Endothelial cell of umbilical vein (primary cell): Measurements from ENCODE around the gene OR2Z1.

Source experiments
- CTCF ChIP-seq, 2 donors: IDR thresholded peaks; 1 replicate in 1 of 2; 2 replicates in 1 of 2; pipeline ENCODE4 v1.5.1; 2011; ENCODE audit warnings: low read length in 2 of 2, mild to moderate bottlenecking in 2 of 2, moderate library complexity in 2 of 2, control low read depth in 1 of 2, inconsistent platforms in 1 of 2, low read depth in 1 of 2; ENCODE audit not compliant: insufficient read depth in 1 of 2; ENCODE audit errors: extremely low read depth in 1 of 2
- POLR2A ChIP-seq: IDR thresholded peaks from 2 replicates; pipeline ENCODE4 v1.6.1; 2012; ENCODE audit warnings: low read depth, mild to moderate bottlenecking, control low read depth, low read length

DNA sequence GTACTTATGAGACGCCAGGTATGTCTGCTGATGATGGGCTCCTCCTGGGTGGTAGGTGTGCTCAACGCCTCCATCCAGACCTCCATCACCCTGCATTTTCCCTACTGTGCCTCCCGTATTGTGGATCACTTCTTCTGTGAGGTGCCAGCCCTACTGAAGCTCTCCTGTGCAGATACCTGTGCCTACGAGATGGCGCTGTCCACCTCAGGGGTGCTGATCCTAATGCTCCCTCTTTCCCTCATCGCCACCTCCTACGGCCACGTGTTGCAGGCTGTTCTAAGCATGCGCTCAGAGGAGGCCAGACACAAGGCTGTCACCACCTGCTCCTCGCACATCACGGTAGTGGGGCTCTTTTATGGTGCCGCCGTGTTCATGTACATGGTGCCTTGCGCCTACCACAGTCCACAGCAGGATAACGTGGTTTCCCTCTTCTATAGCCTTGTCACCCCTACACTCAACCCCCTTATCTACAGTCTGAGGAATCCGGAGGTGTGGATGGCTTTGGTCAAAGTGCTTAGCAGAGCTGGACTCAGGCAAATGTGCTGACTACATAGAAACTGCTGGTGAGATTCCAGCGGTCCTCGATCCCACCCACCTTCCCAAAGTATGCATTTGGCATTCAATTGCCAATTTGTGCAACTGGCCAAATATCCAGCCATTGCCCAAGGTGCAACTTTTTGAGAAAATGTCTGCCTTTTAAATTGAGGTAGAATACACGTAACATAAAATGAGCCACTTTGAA is 10.2 kb downstream of the OR2Z1 start:
- TF ChIP-seq CTCF (IDR thresholded peaks at IDR 0.05; ENCODE audit: extremely low read depth in 1 of 2, insufficient read depth in 1 of 2, low read depth in 1 of 2, low read length in 2 of 2) (no peak), POLR2A (no peak)
